Right atrium auricular region (tissue), 2 donors: ENCODE measurements around the gene FAM241B. TPM values are rescaled to one million over a fixed set of nuclear protein-coding genes. Genes with fewer than 3 reads are reported as not detected.

ENCODE experiments used
- DNase-seq: peaks from one replicate; pipeline ENCODE4 v3.0.0-alpha.2; 2019; ENCODE audit warnings: low spot score
- H3K27ac ChIP-seq, 2 donors: fragments of 200-600 bp; sonication (generic); 1 replicate in 1 of 2; 2 replicates in 1 of 2; pipeline ENCODE4 v1.5.1; 2016 to 2019
- H3K27me3 ChIP-seq, 2 donors: fragments of 200-600 bp; sonication (generic); one replicate each; pipeline versions ENCODE4 v1.5.1 to v1.6.0; 2017 to 2019
- H3K36me3 ChIP-seq: fragments of 200-600 bp; sonication (generic); one replicate; pipeline ENCODE4 v1.5.1; 2016
- H3K4me1 ChIP-seq, 2 donors: fragments of 200-600 bp; sonication (generic); one replicate each; pipeline versions ENCODE4 v1.5.1 to v1.6.0; 2017 to 2019
- H3K4me3 ChIP-seq, 2 donors: fragments of 200-600 bp; sonication (generic); 1 replicate in 1 of 2; 2 replicates in 1 of 2; pipeline ENCODE4 v1.5.1; 2017 to 2019; ENCODE audit warnings: mild to moderate bottlenecking in 1 of 2, moderate library complexity in 1 of 2
- H3K9me3 ChIP-seq, 2 donors: fragments of 200-600 bp; sonication (generic); one replicate each; pipeline ENCODE4 v1.5.1; 2019
- CTCF ChIP-seq, 2 donors: fragments of 200-600 bp; sonication (generic); IDR thresholded peaks; one replicate each; pipeline ENCODE4 v1.5.1; 2019; ENCODE audit warnings: antibody characterized with exemption in 2 of 2
- total RNA-seq, 2 donors: library from RNA; depleted of rRNA; stranded (reverse); fragments of >200 nt; gene quantifications; one replicate each; pipeline ENCODE4 v1.1.0, GENCODE V29; 2016

Gene FAM241B
- total RNA-seq, 2 donors from 2014 or later = 2.1 to 3.5 TPM

- no peak overlapping the region for H3K4me3 ChIP-seq
- H3K27me3 ChIP-seq = no peaks in the 10 kb centered on the region
- no peak for DNase-seq
Observed at GRCh38 chr10:69657430-69657829, 27.4 kb downstream of the FAM241B start.

GRCh38 chr10:69657866-69658265 lies 27.8 kb downstream of the FAM241B start:
- no peak overlapping the region for H3K27ac ChIP-seq
- no peak overlapping the region for H3K4me3 ChIP-seq
- no peak for TF ChIP-seq CTCF (IDR thresholded peaks at IDR 0.05)
- H3K9me3 ChIP-seq = no peaks in the 10 kb centered on the region
- no peaks in the 10 kb centered on the region for H3K27me3 ChIP-seq
- H3K4me1 ChIP-seq = peaks cover 0 to 11% of the 10 kb centered on the region in 2 donors
- DNase-seq = no peak
- H3K36me3 ChIP-seq = no peaks in the 10 kb centered on the region

More at GRCh38 chr10:69657430-69657829, 27.4 kb downstream of the FAM241B start:
- TF ChIP-seq CTCF (IDR thresholded peaks at IDR 0.05) = no peak
- H3K9me3 ChIP-seq = no peaks in the 10 kb centered on the region
- H3K36me3 ChIP-seq = no peaks in the 10 kb centered on the region
- peaks cover 0 to 11% of the 10 kb centered on the region in 2 donors for H3K4me1 ChIP-seq
- H3K27ac ChIP-seq = no peak overlapping the region

- Histone ChIP-seq H3K4me1 (peaks cover 0 to 11% of the 10 kb centered on the region in 2 donors), H3K4me3 (no peak overlapping the region), H3K27ac (no peak overlapping the region), H3K27me3 (no peaks in the 10 kb centered on the region), H3K9me3 (no peaks in the 10 kb centered on the region), H3K36me3 (no peaks in the 10 kb centered on the region)
- DNase-seq = no peak
- no peak for TF ChIP-seq CTCF (IDR thresholded peaks at IDR 0.05)
Observed at GRCh38 chr10:69659241-69660038, 29.4 kb downstream of the FAM241B start.

- no peaks in the 10 kb centered on the region for H3K36me3 ChIP-seq
Observed at GRCh38 chr10:69660296-69660695, 30.2 kb downstream of the FAM241B start.

GRCh38 chr10:69661414-69662172 lies 31.5 kb downstream of the FAM241B start:
- Histone ChIP-seq H3K27ac (no peak overlapping the region), H3K4me3 (no peak overlapping the region), H3K27me3 (no peaks in the 10 kb centered on the region), H3K9me3 (no peaks in the 10 kb centered on the region), H3K36me3 (no peaks in the 10 kb centered on the region), H3K4me1 (peaks cover 0 to 10% of the 10 kb centered on the region in 2 donors)
- TF ChIP-seq CTCF (IDR thresholded peaks at IDR 0.05) = no peak
- DNase-seq = no peak

More at GRCh38 chr10:69660296-69660695, 30.2 kb downstream of the FAM241B start:
- no peak for DNase-seq
- TF ChIP-seq CTCF (IDR thresholded peaks at IDR 0.05) = no peak
- Histone ChIP-seq H3K9me3 (no peaks in the 10 kb centered on the region), H3K27me3 (no peaks in the 10 kb centered on the region), H3K27ac (no peak overlapping the region), H3K4me3 (no peak overlapping the region), H3K4me1 (peaks cover 0 to 11% of the 10 kb centered on the region in 2 donors)
